HG02943 (cell line): ENCODE results near the gene PHF3.
A peak's percentile ranks its signal among the peaks of the same experiment; 100 is the strongest.
"Not testable (repeated sequence)": the region's sequence is repeated elsewhere in the genome, so short reads cannot be mapped to it uniquely, and the experiment has no call there.

ENCODE experiments used
- ATAC-seq: cut with Tn5 transposase; IDR thresholded peaks from one replicate; pipeline ENCODE4 v1.9.1; 2021; ENCODE audit warnings: mild to moderate bottlenecking, low read depth, moderate library complexity; ENCODE audit not compliant: unreplicated experiment

Gene PHF3

GRCh38 chr6:63706630-63707029 is 71.0 kb downstream of the PHF3 start:
- no peak for ATAC-seq

GRCh38 chr6:63708631-63709030 is 73.0 kb downstream of the PHF3 start:
- no peak for ATAC-seq

- no peak for ATAC-seq
Measured at GRCh38 chr6:63709148-63709547, 73.5 kb downstream of the PHF3 start.

GRCh38 chr6:63713332-63713731 is 77.7 kb downstream of the PHF3 start:
- no peak for ATAC-seq

GRCh38 chr6:63714091-63714490 is 78.5 kb downstream of the PHF3 start:
- peak; percentile 82 for ATAC-seq

- ATAC-seq: no peak
Measured at GRCh38 chr6:63716169-63716568, 80.6 kb downstream of the PHF3 start.

GRCh38 chr6:63721181-63721580 is 85.6 kb downstream of the PHF3 start:
- ATAC-seq: no peak

- no peak for ATAC-seq
Measured at GRCh38 chr6:63724721-63725120, 89.1 kb downstream of the PHF3 start.

GRCh38 chr6:63730311-63730710 is 94.7 kb downstream of the PHF3 start:
- ATAC-seq: no peak

- no peak for ATAC-seq
Measured at GRCh38 chr6:63731930-63732329, 96.3 kb downstream of the PHF3 start.

GRCh38 chr6:63732336-63732735 is 96.7 kb downstream of the PHF3 start:
- ATAC-seq: no peak

- ATAC-seq: no peak
Measured at GRCh38 chr6:63734923-63735322, 99.3 kb downstream of the PHF3 start.

- ATAC-seq: not testable (repeated sequence)
Measured at GRCh38 chr6:63738190-63738589, 102.6 kb downstream of the PHF3 start.

GRCh38 chr6:63739094-63739687 is 103.6 kb downstream of the PHF3 start:
- no peak for ATAC-seq

GRCh38 chr6:63740709-63741108 is 105.1 kb downstream of the PHF3 start:
- no peak for ATAC-seq

- ATAC-seq: no peak
Measured at GRCh38 chr6:63742060-63742459, 106.5 kb downstream of the PHF3 start.

- ATAC-seq: no peak
Measured at GRCh38 chr6:63743691-63744090, 108.1 kb downstream of the PHF3 start.

GRCh38 chr6:63744810-63745209 is 109.2 kb downstream of the PHF3 start:
- no peak for ATAC-seq

GRCh38 chr6:63745784-63746183 is 110.2 kb downstream of the PHF3 start:
- ATAC-seq: no peak

GRCh38 chr6:63750400-63750799 is 114.8 kb downstream of the PHF3 start:
- no peak for ATAC-seq

- not testable (repeated sequence) for ATAC-seq
Measured at GRCh38 chr6:63757275-63757674, 121.7 kb downstream of the PHF3 start.

- no peak for ATAC-seq
Measured at GRCh38 chr6:63757826-63758225, 122.2 kb downstream of the PHF3 start.

GRCh38 chr6:63759605-63760105 is 124.1 kb downstream of the PHF3 start:
- no peak for ATAC-seq
